Measurements from ENCODE around the gene OR6X1. TPM values are rescaled to one million over a fixed set of nuclear protein-coding genes. Genes with fewer than 3 reads are reported as not detected.

Gene OR6X1
- total RNA-seq, 1 experiment from 2014 or later: not detected

DNA sequence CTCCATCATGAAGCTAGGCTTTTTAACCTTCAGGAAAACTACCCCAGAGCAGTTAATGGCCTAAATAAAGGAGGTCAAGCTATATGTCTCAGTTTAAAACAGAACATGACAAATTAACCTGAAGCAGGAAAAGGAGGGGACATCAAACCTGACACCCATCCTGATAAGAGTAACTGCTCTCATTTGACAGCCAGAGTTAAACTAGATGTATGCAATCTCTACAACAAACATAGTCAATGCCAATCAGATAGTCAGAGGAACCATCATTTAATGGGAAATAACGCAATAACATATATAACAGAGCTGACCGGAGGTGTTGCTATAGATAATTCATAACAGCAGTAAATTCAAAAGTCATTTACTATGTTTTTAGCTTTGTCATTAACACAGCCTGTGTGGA, 15.9 kb downstream of the OR6X1 start:
- CTCF ChIA-PET: no interaction called here
- Histone ChIP-seq H3K27ac (ENCODE audit: low read depth, low read length, poor library complexity, severe bottlenecking) (no peak overlapping the region), H3K4me3 (ENCODE audit: low read depth, low read length, poor library complexity, severe bottlenecking) (no peak overlapping the region), H3K4me1 (ENCODE audit: insufficient read depth, low read length, poor library complexity, severe bottlenecking) (peaks cover 13% of the 10 kb centered on the region), H3K27me3 (replicated peaks; ENCODE audit: insufficient read depth, low read depth, low read length, poor library complexity) (no peaks in the 10 kb centered on the region), H3K36me3 (ENCODE audit: insufficient read depth, low read length, poor library complexity, severe bottlenecking) (peaks cover 42% of the 10 kb centered on the region), H3K9me3 (ENCODE audit: low read depth, low read length, poor library complexity, severe bottlenecking) (peaks cover 6% of the 10 kb centered on the region)
- POLR2A ChIA-PET (ENCODE audit: low non-redundant PET): no interaction called here
- TF ChIP-seq, protein P1, sequence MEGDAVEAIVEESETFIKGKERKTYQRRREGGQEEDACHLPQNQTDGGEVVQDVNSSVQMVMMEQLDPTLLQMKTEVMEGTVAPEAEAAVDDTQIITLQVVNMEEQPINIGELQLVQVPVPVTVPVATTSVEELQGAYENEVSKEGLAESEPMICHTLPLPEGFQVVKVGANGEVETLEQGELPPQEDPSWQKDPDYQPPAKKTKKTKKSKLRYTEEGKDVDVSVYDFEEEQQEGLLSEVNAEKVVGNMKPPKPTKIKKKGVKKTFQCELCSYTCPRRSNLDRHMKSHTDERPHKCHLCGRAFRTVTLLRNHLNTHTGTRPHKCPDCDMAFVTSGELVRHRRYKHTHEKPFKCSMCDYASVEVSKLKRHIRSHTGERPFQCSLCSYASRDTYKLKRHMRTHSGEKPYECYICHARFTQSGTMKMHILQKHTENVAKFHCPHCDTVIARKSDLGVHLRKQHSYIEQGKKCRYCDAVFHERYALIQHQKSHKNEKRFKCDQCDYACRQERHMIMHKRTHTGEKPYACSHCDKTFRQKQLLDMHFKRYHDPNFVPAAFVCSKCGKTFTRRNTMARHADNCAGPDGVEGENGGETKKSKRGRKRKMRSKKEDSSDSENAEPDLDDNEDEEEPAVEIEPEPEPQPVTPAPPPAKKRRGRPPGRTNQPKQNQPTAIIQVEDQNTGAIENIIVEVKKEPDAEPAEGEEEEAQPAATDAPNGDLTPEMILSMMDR (conservative IDR thresholded peaks at IDR 0.05; ENCODE audit: low read depth, low read length): no peak
- no peak for TF ChIP-seq EZH2 (IDR thresholded peaks at IDR 0.05; ENCODE audit: borderline replicate concordance, low read depth, low read length, poor library complexity, severe bottlenecking)
- intact Hi-C loops (cut with micrococcal nuclease; ENCODE audit: unreplicated experiment): no loop called here
- BruUV-seq (replicated peaks): no TSS peak
- DNase-seq (ENCODE audit: low spot score): no peak

DNA sequence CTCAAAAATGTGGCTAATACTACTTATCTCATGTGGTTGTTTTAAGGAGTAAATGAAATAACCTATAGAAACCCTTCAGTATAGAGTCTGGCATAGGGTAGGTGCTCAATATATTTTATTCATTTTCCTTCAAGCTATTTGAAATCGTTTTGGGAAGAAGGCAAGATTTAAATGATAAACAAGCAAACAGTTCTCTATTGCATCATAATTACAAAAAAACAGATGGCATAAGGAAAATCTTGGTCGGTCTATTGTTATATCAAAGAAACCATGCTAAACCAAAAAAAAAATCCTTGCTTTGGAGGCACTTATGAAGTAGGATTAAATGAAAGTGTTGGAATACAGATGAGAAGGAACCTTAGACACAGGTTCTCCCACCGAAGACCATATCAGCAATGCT, 17.5 kb downstream of the OR6X1 start:
- peaks cover 42% of the 10 kb centered on the region for H3K36me3 ChIP-seq (ENCODE audit: insufficient read depth, low read length, poor library complexity, severe bottlenecking)
- no peak overlapping the region for H3K4me3 ChIP-seq (ENCODE audit: low read depth, low read length, poor library complexity, severe bottlenecking)
- no TSS peak for BruUV-seq (replicated peaks)
- no peaks in the 10 kb centered on the region for H3K27me3 ChIP-seq (replicated peaks; ENCODE audit: insufficient read depth, low read depth, low read length, poor library complexity)
- H3K9me3 ChIP-seq (ENCODE audit: low read depth, low read length, poor library complexity, severe bottlenecking): peaks cover 6% of the 10 kb centered on the region
- intact Hi-C loops (cut with micrococcal nuclease; ENCODE audit: unreplicated experiment): no loop called here
- TF ChIP-seq, protein P1 (conservative IDR thresholded peaks at IDR 0.05; ENCODE audit: low read depth, low read length): no peak
- TF ChIP-seq EZH2 (IDR thresholded peaks at IDR 0.05; ENCODE audit: borderline replicate concordance, low read depth, low read length, poor library complexity, severe bottlenecking): no peak
- no peak for DNase-seq (ENCODE audit: low spot score)
- ChIA-PET CTCF (no interaction called here), POLR2A (ENCODE audit: low non-redundant PET) (no interaction called here)
- no peak overlapping the region for H3K27ac ChIP-seq (ENCODE audit: low read depth, low read length, poor library complexity, severe bottlenecking)
- H3K4me1 ChIP-seq (ENCODE audit: insufficient read depth, low read length, poor library complexity, severe bottlenecking): peaks cover 7% of the 10 kb centered on the region

DNA sequence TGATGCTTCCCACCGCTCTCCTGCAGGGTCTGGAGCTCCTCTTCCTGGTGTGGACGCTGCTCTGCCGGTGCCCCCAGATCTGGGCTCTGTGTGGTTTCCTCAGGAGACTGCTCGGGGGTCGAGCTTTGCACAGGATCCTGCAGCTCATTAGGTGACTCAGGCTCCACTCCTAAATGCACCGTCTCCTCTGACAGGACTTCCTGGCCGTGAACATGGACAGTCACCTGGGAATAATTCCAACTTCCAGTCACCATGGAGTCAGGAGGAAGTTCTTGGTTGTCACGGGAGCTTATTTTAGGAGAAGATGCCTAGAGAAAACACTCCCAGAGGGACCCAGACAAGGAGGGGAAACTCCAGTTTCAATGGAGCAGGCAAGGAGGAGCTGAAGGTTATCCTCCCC, 24.7 kb downstream of the OR6X1 start:
- no TSS peak for BruUV-seq (replicated peaks)
- H3K4me3 ChIP-seq (ENCODE audit: low read depth, low read length, poor library complexity, severe bottlenecking): no peak overlapping the region
- CTCF ChIA-PET: no interaction called here
- intact Hi-C loops (cut with micrococcal nuclease; ENCODE audit: unreplicated experiment): no loop called here
- H3K4me1 ChIP-seq (ENCODE audit: insufficient read depth, low read length, poor library complexity, severe bottlenecking): no peaks in the 10 kb centered on the region
- H3K27me3 ChIP-seq (replicated peaks; ENCODE audit: insufficient read depth, low read depth, low read length, poor library complexity): no peaks in the 10 kb centered on the region
- no peak overlapping the region for H3K27ac ChIP-seq (ENCODE audit: low read depth, low read length, poor library complexity, severe bottlenecking)
- no peaks in the 10 kb centered on the region for H3K9me3 ChIP-seq (ENCODE audit: low read depth, low read length, poor library complexity, severe bottlenecking)
- H3K36me3 ChIP-seq (ENCODE audit: insufficient read depth, low read length, poor library complexity, severe bottlenecking): peaks cover 67% of the 10 kb centered on the region
- DNase-seq (ENCODE audit: low spot score): no peak
- POLR2A ChIA-PET (ENCODE audit: low non-redundant PET): interaction anchor here (0.6 kb wide), 1 partner anchor 11 kb away, joined by 3 read pairs; no protein-coding TSS in a partner anchor
- TF ChIP-seq, protein P1 (conservative IDR thresholded peaks at IDR 0.05; ENCODE audit: low read depth, low read length): no peak
- no peak for TF ChIP-seq EZH2 (IDR thresholded peaks at IDR 0.05; ENCODE audit: borderline replicate concordance, low read depth, low read length, poor library complexity, severe bottlenecking)

Measured in A673 (cell line).